ENCODE measurements around the gene TRERF1. TPM values are rescaled to one million over a fixed set of nuclear protein-coding genes. Genes with fewer than 3 reads are reported as not detected.

The TRERF1 gene
- total and polyA plus RNA-seq, 2 experiments from 2014 or later = 3.2 to 5.1 TPM

GRCh38 chr6:42409581-42409980 lies 42.1 kb downstream of the TRERF1 start:
- H3K4me1 ChIP-seq (ENCODE audit: insufficient read depth) = peaks cover 7% of the 10 kb centered on the region
- no peaks in the 10 kb centered on the region for H3K9me3 ChIP-seq (ENCODE audit: low read depth)
- H3K27me3 ChIP-seq = no peaks in the 10 kb centered on the region
- no peak overlapping the region for H3K4me3 ChIP-seq
- H3K4me2 ChIP-seq = no peak overlapping the region
- no peaks in the 10 kb centered on the region for H4K20me1 ChIP-seq (ENCODE audit: insufficient read depth, poor library complexity, severe bottlenecking)
- no peaks in the 10 kb centered on the region for H3K9me2 ChIP-seq (replicated peaks; ENCODE audit: insufficient read depth)
- no peak for TF ChIP-seq EZH2 (IDR thresholded peaks at IDR 0.05; ENCODE audit: borderline replicate concordance)
- TF ChIP-seq, protein P1, sequence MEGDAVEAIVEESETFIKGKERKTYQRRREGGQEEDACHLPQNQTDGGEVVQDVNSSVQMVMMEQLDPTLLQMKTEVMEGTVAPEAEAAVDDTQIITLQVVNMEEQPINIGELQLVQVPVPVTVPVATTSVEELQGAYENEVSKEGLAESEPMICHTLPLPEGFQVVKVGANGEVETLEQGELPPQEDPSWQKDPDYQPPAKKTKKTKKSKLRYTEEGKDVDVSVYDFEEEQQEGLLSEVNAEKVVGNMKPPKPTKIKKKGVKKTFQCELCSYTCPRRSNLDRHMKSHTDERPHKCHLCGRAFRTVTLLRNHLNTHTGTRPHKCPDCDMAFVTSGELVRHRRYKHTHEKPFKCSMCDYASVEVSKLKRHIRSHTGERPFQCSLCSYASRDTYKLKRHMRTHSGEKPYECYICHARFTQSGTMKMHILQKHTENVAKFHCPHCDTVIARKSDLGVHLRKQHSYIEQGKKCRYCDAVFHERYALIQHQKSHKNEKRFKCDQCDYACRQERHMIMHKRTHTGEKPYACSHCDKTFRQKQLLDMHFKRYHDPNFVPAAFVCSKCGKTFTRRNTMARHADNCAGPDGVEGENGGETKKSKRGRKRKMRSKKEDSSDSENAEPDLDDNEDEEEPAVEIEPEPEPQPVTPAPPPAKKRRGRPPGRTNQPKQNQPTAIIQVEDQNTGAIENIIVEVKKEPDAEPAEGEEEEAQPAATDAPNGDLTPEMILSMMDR (IDR thresholded peaks at IDR 0.05; ENCODE audit: poor library complexity) = no peak
- TF ChIP-seq EZH2phosphoT487 (IDR thresholded peaks at IDR 0.05; ENCODE audit: low read depth, severe bottlenecking, unreplicated experiment) = no peak
- peaks cover 58% of the 10 kb centered on the region for H3K79me2 ChIP-seq
- no peaks in the 10 kb centered on the region for H3K36me3 ChIP-seq (replicated peaks; ENCODE audit: insufficient read depth, low read depth)
- no peak overlapping the region for H2AFZ ChIP-seq
- no peak for DNase-seq (ENCODE audit: low spot score)
- no peak overlapping the region for H3K27ac ChIP-seq
- WGBS (ENCODE audit: low lambda C conversion rate, missing lambda C conversion rate) = 62% methylated on average over 2 of the region's 2 CpGs

DNA sequence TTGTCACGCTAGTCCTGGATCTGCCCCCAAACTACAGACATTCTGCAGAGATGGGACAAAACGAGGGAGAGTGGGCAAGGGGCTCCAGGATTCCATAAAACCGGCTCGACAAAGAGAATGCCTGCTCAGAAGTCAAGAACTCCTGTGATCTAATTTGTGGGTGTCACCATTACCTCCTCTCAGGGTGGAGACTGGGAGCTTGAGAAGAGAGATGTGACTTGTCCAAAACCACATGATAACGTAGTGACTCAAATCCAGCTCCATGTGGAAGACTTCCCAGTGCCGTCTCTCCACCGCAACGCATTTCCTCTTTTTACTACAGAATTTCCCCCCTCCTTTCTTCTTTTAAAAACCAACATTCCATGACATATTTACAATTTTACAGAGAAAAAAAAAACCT lies 44.3 kb downstream of the TRERF1 start:
- H2AFZ ChIP-seq = no peak overlapping the region
- H3K4me1 ChIP-seq (ENCODE audit: insufficient read depth) = peaks cover 17% of the 10 kb centered on the region
- WGBS (ENCODE audit: low lambda C conversion rate, missing lambda C conversion rate) = 79% methylated on average over 8 of the region's 8 CpGs
- H3K4me2 ChIP-seq = no peak overlapping the region
- H3K27ac ChIP-seq = no peak overlapping the region
- H4K20me1 ChIP-seq (ENCODE audit: insufficient read depth, poor library complexity, severe bottlenecking) = no peaks in the 10 kb centered on the region
- H3K9me3 ChIP-seq (ENCODE audit: low read depth) = no peaks in the 10 kb centered on the region
- no peaks in the 10 kb centered on the region for H3K9me2 ChIP-seq (replicated peaks; ENCODE audit: insufficient read depth)
- H3K79me2 ChIP-seq = peaks cover 59% of the 10 kb centered on the region
- no peak for DNase-seq (ENCODE audit: low spot score)
- no peak overlapping the region for H3K4me3 ChIP-seq
- H3K36me3 ChIP-seq (replicated peaks; ENCODE audit: insufficient read depth, low read depth) = no peaks in the 10 kb centered on the region
- H3K27me3 ChIP-seq = no peaks in the 10 kb centered on the region
- TF ChIP-seq, protein P1 (IDR thresholded peaks at IDR 0.05; ENCODE audit: poor library complexity) = no peak
- no peak for TF ChIP-seq EZH2 (IDR thresholded peaks at IDR 0.05; ENCODE audit: borderline replicate concordance)
- no peak for TF ChIP-seq EZH2phosphoT487 (IDR thresholded peaks at IDR 0.05; ENCODE audit: low read depth, severe bottlenecking, unreplicated experiment)

DNA sequence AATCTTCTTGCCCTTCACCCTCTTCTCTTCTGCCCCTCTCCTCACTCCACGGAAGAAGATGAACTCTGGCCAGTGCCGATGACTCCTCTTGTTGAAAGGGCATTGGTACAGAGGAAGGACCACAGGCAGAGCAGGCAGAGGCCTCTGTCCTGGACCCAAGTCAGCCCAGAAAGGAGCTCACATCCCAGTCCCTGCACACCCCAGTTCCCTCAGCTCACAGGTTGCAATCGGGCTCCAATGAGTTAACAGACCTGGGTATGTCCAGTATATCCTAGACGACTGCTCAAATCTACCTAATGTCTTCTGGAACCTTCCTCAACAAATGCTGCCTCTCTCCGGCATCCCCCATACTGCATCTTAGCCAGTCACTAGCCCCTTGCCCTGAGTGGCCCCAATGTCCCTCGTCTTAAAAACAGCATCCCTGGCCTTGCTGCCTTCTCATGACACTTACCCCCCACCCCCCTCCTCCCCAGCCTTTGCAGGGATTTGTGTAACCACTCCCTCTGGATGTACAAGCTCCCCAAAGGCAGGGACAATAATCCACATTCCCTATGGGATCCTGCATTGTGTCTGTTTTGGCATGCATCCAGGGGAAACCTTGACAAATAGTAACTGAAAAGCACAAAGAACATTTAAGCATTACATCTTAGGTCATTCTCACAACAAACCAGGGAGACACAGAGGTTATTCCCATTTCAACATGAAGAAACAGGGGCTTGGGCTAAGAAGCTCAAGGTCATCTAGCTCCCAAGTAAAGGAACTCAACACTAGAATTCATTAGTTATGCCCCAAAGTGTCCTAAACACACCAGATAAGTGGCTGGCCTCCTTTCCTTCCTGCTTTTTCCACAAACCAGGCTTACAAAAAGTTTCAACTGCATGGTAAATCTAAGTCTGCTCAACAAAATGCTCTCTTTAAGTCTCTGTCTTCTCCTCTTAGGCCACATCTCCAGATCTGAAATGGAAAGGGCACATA lies 45.1 kb downstream of the TRERF1 start:
- Histone ChIP-seq H2AFZ (no peak overlapping the region), H3K79me2 (peaks cover 63% of the 10 kb centered on the region), H3K9me3 (ENCODE audit: low read depth) (no peaks in the 10 kb centered on the region), H3K4me3 (no peak overlapping the region), H3K27ac (no peak overlapping the region), H4K20me1 (ENCODE audit: insufficient read depth, poor library complexity, severe bottlenecking) (peaks cover 2% of the 10 kb centered on the region), H3K36me3 (replicated peaks; ENCODE audit: insufficient read depth, low read depth) (no peaks in the 10 kb centered on the region), H3K4me2 (no peak overlapping the region), H3K9me2 (replicated peaks; ENCODE audit: insufficient read depth) (no peaks in the 10 kb centered on the region), H3K4me1 (ENCODE audit: insufficient read depth) (peaks cover 17% of the 10 kb centered on the region), H3K27me3 (no peaks in the 10 kb centered on the region)
- WGBS (ENCODE audit: low lambda C conversion rate, missing lambda C conversion rate) = 78% methylated on average over 5 of the region's 6 CpGs
- no peak for DNase-seq (ENCODE audit: low spot score)
- TF ChIP-seq EZH2phosphoT487 (IDR thresholded peaks at IDR 0.05; ENCODE audit: low read depth, severe bottlenecking, unreplicated experiment) (no peak), EZH2 (IDR thresholded peaks at IDR 0.05; ENCODE audit: borderline replicate concordance) (no peak)
- TF ChIP-seq, protein P1 (IDR thresholded peaks at IDR 0.05; ENCODE audit: poor library complexity) = no peak
